ENCODE data around the gene PCLO.

DNA sequence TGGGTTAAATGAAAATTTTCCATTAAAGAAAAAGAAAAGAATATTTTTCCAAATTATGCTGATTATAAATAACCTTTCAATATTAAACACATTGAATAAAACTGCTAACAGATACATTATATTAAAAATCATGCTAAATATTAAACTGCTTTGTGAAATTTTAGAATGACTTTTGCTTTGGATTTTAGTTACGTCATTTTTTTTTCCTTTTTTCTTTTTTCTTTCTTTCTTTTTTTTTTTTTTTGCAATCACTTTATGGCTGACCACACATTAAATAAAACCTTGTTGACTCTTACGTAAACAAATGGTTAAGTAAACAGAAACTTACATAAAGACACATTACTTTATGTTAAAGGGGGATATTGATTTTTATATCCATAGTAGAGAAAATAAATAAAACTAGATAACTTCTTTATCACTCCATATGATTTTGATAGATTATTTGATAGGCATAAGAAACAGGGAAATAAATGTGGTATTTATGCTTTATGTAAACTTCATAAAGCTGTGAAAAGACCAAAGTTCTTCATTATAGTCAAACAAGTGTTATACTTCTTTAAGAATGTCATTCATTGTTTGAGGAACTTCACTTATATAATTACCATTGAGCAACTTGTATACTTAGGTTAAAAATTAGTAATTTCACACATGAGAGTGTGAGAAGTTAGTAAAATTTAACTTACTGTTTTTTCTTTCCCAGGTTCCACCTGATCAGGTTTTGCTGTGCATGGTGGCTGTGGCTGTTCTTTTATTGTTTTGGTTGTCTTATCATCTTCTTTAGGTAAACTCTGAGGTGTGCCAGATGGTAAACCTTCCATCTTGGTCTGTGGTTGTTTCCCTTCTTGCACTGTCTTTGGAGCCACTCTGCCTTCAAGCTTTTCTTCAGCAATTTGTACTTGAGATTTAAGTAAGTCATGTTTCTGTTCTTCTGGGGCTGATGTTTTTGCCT lies 197.3 kb downstream of the PCLO start:
- TF ChIP-seq, protein P1, sequence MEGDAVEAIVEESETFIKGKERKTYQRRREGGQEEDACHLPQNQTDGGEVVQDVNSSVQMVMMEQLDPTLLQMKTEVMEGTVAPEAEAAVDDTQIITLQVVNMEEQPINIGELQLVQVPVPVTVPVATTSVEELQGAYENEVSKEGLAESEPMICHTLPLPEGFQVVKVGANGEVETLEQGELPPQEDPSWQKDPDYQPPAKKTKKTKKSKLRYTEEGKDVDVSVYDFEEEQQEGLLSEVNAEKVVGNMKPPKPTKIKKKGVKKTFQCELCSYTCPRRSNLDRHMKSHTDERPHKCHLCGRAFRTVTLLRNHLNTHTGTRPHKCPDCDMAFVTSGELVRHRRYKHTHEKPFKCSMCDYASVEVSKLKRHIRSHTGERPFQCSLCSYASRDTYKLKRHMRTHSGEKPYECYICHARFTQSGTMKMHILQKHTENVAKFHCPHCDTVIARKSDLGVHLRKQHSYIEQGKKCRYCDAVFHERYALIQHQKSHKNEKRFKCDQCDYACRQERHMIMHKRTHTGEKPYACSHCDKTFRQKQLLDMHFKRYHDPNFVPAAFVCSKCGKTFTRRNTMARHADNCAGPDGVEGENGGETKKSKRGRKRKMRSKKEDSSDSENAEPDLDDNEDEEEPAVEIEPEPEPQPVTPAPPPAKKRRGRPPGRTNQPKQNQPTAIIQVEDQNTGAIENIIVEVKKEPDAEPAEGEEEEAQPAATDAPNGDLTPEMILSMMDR (IDR thresholded peaks at IDR 0.05), result no peak
- no peak for TF ChIP-seq POLR2A (IDR thresholded peaks at IDR 0.05)
